Glutamatergic neuron (in vitro differentiated cells): ENCODE results near the gene IRS2. TPM values are rescaled to one million over a fixed set of nuclear protein-coding genes. Genes with fewer than 3 reads are reported as not detected.

ENCODE experiments used
- DNase-seq: peaks from one replicate; pipeline ENCODE4 v3.0.0; 2022
- H3K27ac Mint-ChIP-seq: one replicate; pipeline ENCODE4 v1.8.0; 2020; ENCODE audit warnings: mild to moderate bottlenecking, mixed read lengths, inconsistent platforms; ENCODE audit not compliant: unreplicated experiment
- H3K27me3 Mint-ChIP-seq: one replicate; pipeline ENCODE4 v1.8.0; 2020; ENCODE audit warnings: mild to moderate bottlenecking, moderate library complexity, mixed read lengths, inconsistent platforms; ENCODE audit not compliant: unreplicated experiment
- H3K36me3 Mint-ChIP-seq: one replicate; pipeline ENCODE4 v1.8.0; 2020; ENCODE audit warnings: mild to moderate bottlenecking, mixed read lengths, inconsistent platforms; ENCODE audit not compliant: unreplicated experiment
- H3K4me1 Mint-ChIP-seq: one replicate; pipeline ENCODE4 v1.8.0; 2020; ENCODE audit warnings: mild to moderate bottlenecking, low read depth, mixed read lengths, inconsistent platforms; ENCODE audit not compliant: unreplicated experiment
- H3K4me3 Mint-ChIP-seq: one replicate; pipeline ENCODE4 v1.8.0; 2020; ENCODE audit warnings: mild to moderate bottlenecking, mixed read lengths, inconsistent platforms; ENCODE audit not compliant: unreplicated experiment
- H3K9me3 Mint-ChIP-seq: one replicate; pipeline ENCODE4 v1.8.0; 2020; ENCODE audit warnings: mild to moderate bottlenecking, moderate library complexity, mixed read lengths, inconsistent platforms; ENCODE audit not compliant: unreplicated experiment
- total RNA-seq: library from RNA; stranded (reverse); fragmentation: NEBNext Ultra II Directional; extraction: Animal tissue kit (Norgen Biotek cat#: 25700); gene quantifications from one replicate; pipeline ENCODE4 v1.2.1, GENCODE V29; 2021; ENCODE audit not compliant: unreplicated experiment
- TF ChIP-seq, protein P1 (sequence below): fragments of 200-600 bp; sonication (generic); IDR thresholded peaks from one replicate; pipeline ENCODE4 v1.5.0; 2021; ENCODE audit not compliant: partially characterized antibody, unreplicated experiment

IRS2 gene
- total RNA-seq, 1 donor from 2014 or later = 27.0 TPM

DNA sequence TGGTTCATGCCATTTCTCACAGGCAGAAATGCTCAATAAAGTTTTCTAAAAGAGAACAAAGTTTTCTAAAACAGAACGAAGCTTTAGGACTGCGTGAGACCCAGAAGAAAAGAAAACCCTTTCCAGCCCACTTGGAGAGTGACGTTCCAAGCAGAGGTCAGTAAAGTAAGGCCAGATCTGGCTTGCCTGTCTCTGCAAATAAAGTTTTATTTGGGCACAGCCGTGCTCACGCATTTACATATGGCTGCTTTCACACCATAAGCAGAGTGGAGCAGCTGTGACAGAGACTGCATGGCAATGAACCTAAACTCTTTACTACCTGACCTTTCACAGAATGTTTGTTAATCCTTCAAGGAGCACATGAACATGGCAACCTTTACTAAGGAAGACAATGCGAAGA, 23.6 kb downstream of the IRS2 start:
- Mint-ChIP-seq H3K27ac (peak overlapping the region; percentile 74), H3K4me3 (no peak overlapping the region), H3K36me3 (no peaks in the 10 kb centered on the region), H3K27me3 (no peaks in the 10 kb centered on the region), H3K9me3 (no peaks in the 10 kb centered on the region), H3K4me1 (peaks cover 58% of the 10 kb centered on the region)
- TF ChIP-seq, protein P1, sequence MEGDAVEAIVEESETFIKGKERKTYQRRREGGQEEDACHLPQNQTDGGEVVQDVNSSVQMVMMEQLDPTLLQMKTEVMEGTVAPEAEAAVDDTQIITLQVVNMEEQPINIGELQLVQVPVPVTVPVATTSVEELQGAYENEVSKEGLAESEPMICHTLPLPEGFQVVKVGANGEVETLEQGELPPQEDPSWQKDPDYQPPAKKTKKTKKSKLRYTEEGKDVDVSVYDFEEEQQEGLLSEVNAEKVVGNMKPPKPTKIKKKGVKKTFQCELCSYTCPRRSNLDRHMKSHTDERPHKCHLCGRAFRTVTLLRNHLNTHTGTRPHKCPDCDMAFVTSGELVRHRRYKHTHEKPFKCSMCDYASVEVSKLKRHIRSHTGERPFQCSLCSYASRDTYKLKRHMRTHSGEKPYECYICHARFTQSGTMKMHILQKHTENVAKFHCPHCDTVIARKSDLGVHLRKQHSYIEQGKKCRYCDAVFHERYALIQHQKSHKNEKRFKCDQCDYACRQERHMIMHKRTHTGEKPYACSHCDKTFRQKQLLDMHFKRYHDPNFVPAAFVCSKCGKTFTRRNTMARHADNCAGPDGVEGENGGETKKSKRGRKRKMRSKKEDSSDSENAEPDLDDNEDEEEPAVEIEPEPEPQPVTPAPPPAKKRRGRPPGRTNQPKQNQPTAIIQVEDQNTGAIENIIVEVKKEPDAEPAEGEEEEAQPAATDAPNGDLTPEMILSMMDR = no peak
- no peak for DNase-seq

DNA sequence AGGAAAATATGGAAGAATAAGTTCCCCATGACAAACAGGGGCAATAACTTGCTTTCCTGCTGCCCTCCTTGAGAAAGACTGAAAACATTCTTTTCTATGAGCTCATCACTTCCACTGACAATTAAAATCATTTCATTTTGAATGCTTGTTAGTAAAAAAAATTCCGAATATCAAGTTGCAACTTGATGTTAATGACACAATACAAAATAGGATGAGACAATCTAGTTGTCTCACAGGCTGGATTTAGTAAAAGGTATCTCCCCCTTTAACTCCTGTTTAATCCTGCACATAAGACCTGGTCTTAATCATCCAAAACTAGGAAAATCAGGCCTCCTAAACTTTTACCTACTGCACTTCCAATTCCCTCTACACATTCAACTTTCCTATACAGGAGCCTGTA, 24.7 kb downstream of the IRS2 start:
- H3K27ac Mint-ChIP-seq = peak overlapping the region; percentile 43
- no peak for DNase-seq
- H3K27me3 Mint-ChIP-seq = no peaks in the 10 kb centered on the region
- TF ChIP-seq, protein P1 = no peak
- H3K4me1 Mint-ChIP-seq = peaks cover 58% of the 10 kb centered on the region
- H3K36me3 Mint-ChIP-seq = peaks cover 7% of the 10 kb centered on the region
- peak overlapping the region; percentile 15 for H3K4me3 Mint-ChIP-seq
- H3K9me3 Mint-ChIP-seq = no peaks in the 10 kb centered on the region

DNA sequence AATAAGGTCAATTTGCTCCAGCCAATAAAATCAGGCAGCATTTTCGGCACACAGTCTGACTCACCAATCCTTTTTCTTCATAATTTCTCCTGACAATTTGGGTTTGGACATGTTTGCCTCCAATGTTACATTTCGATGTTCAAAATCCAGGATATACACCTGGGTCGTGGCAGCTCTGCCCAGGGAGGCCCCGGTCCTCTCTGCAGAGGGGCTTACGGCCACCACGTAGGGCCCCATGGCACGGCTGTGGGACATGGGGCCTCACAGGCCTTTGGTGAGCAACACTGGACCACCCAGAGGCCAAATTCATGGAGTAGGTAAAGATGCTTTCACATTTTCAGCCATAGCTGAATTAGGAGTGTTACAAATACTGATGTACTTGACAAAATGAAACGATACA, 25.4 kb downstream of the IRS2 start:
- Mint-ChIP-seq H3K9me3 (no peaks in the 10 kb centered on the region), H3K27ac (no peak overlapping the region)
- TF ChIP-seq, protein P1 = no peak

DNA sequence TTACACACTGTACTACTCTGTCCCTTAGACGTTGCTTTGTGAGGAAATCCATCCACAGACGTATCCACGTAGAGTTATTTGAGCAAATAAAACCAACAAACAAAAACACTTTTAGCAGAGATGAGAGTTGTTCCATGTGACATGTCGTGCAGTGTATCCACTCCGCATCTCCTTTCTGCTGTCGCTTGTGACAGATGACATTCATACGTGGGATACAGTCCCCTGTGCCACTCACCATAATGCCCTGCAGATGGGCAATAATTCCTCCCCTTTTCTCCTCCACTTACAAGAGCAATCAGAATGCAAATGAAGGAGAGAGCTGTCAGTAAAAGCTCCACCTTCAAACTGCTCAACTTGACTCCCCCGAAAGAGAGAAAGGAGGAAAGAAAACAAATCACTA, 26.0 kb downstream of the IRS2 start:
- TF ChIP-seq, protein P1 = no peak
- no peak for DNase-seq
- no peaks in the 10 kb centered on the region for H3K27me3 Mint-ChIP-seq
- H3K36me3 Mint-ChIP-seq = peaks cover 9% of the 10 kb centered on the region
- H3K27ac Mint-ChIP-seq = peak overlapping the region; percentile 35
- peaks cover 58% of the 10 kb centered on the region for H3K4me1 Mint-ChIP-seq
- H3K4me3 Mint-ChIP-seq = no peak overlapping the region
- H3K9me3 Mint-ChIP-seq = no peaks in the 10 kb centered on the region

More for the DNA sequence above, 25.4 kb downstream of the IRS2 start:
- no peak overlapping the region for H3K4me3 Mint-ChIP-seq
- DNase-seq = no peak
- H3K36me3 Mint-ChIP-seq = peaks cover 9% of the 10 kb centered on the region
- H3K27me3 Mint-ChIP-seq = no peaks in the 10 kb centered on the region
- peaks cover 58% of the 10 kb centered on the region for H3K4me1 Mint-ChIP-seq

DNA sequence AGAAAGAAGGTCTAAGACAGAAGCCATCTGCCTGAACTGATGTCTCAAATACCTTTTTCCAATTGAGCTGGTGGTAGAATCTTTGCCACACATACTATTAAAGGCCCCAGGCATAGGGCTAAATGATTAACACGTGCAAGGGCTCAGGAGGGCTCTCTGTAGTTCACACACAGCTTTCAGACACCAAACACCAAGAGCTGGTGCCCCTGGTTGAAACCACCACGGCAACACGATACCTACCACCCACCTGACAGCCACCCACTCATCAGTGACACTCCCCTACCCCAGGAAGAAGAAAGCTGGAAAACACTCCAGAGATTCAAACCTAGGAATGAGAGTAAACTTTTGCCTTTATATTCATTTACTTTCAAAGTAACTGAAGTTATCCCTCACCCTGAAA, 26.8 kb downstream of the IRS2 start:
- Mint-ChIP-seq H3K4me3 (no peak overlapping the region), H3K27me3 (no peaks in the 10 kb centered on the region), H3K4me1 (peaks cover 51% of the 10 kb centered on the region), H3K27ac (no peak overlapping the region), H3K9me3 (no peaks in the 10 kb centered on the region), H3K36me3 (peaks cover 9% of the 10 kb centered on the region)
- DNase-seq = no peak
- TF ChIP-seq, protein P1 = no peak
